Middle frontal gyrus (tissue), 1 donor: Measurements from ENCODE around the gene FIBCD1.

Experiments used
- DNase-seq: peaks from one replicate; pipeline ENCODE4 v3.0.0-alpha.2; 2015; ENCODE audit warnings: low spot score; ENCODE audit errors: extremely low spot score

Gene FIBCD1

DNA sequence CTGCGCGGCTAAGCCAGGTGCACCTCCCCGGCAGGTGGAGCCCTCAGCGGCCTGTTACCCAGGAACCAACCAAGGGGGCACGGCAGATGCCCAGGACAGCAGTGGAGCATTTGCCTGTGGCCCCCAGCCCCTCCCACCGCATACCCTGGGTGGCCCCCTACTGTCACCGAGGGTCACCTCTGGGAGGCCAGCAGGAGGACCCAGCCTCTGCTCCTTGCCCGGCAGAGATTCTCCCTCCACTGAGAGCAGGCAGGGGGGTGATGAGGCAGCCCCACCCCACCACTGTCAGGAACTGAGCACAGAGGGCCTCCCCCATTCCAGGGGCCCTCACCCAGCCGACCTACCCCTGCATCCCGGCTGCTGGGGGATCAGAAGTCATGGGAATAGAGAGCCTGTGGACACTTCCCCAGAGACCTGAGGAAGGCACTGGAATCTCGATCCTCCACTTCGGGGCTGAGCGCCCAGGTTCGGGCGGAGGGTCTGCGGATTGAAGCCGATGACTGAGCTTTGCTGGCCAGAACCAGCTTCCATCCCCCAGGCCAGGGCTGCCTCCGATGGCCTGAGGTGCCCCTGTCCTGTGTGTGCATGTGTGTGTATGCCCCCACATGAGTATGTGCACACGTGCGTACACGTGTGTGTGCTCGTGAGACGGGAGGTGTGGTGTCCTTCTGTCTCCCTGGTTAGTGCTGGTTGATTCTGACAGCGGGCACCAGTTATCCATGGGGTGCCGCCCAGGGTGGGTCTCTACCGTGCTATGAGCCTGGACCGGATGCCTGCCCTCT lies 42.6 kb downstream of the FIBCD1 start, which contains the start of gene QRFP:
QRFP (minus strand) TSS at position 580 of the 782 bp plus-strand sequence. CDS start 2,974 bp downstream, outside the sequence.
- DNase-seq, result no peak

DNA sequence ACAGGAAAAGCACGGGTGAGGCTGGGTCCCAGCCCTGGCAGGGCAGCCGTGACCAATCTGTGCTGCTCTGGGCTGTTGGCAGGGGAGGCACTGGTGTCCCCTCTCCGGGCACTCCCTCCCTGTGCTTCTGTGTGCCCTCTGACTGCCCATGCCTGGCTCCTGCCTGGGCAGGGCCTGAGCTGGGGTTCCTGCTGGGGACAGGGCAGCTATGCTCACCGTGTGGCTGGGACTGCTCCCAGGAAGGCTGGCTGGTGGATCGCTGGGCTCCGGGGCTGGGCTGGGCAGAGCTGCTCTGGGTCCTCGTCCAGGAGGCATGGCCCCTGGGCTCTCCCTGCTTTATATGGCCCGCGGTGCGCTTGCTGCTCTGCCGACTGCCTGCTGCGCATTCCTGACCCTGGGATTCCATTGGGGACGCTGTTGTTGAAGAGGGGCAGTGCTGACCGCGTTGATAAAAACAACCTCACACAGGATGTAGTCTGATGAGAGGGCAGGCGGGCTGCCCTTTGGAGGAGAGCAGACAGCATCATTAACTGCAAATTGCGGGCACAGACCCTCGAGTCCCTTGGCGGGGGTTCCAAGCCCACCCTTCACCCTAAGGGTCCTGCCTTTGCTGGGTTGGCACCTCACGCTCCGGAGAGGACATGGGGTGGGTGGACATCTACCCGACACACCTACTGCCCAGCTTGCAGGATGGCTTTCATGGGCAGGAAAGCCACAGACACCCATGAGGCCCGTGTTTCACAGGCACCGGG lies 43.4 kb downstream of the FIBCD1 start:
- no peak for DNase-seq

DNA sequence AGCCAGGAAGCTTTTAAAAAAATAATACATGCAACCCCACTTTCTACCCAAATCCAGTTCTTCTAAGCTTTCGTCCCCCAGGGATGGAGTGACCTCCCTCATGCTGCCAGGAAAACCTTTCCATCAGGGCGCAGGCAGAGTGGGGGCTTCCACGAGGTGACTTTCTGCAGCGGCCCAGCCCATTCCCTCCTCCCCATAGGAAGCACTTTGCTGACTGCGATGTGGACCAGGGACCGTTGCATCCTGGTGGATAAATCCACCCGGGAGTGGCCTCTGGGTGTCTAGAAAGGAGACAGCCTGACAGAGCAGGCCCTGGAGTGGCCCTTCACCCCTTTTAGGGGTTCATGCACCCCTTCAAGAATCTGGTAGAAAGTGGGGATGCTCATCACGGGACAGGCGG lies 44.0 kb downstream of the FIBCD1 start:
- no peak for DNase-seq

DNA sequence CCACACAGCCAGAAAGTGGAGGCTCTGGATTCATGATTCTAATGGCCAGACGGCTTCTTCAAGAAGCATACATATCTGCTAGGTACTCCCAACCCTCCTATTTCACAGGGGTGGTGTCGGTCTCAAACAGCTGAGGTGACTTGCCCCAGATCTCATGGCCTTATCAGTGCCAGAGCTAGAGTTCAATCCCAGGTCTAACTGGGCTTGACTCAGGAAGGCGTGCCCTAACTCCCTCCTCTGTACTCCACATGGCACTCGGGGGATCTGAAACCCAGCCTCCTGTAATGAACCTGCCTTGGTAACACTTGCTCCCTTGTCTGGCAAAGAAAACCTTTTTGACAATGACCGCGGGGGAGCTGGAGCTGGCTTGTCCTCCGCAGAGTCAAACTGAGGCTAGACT lies 44.5 kb downstream of the FIBCD1 start:
- DNase-seq, result no peak

DNA sequence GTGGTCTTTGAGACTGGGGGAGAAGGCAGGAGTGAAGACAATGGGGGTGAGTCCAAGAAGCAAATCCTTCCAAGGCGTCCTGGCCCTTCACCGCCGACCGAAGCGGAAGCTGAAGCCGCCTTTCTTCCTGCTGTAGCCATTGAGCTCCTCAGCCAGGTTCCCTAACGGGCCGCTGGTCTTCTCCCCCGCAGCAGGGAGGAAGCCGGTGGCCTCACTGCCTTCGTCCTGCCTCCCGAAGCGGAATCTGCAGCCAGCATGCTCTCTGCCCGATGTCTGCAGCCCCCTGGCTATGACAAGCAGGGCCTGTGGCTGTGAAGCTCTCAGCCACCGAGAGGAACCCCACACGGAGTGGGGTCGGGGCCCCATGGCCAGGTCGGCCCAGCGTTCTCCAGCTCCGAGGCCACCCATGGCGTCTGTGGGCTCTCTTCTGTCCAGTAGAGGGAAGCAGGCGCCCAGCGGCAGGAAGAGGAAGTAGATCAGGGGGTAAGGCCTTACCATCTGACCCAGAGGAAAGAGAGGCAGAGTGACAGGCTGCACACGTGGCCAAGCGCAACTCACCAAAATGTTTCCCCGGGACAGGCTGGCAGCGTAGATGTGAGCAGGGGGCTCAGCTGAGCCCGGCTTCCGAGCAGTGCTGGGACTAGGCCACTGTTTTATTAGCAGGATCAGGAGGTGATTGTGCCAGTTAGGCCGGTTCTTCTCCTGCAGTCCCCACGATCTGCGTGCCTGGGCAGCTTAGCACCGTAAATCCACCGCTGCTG lies 45.5 kb downstream of the FIBCD1 start:
- no peak for DNase-seq

DNA sequence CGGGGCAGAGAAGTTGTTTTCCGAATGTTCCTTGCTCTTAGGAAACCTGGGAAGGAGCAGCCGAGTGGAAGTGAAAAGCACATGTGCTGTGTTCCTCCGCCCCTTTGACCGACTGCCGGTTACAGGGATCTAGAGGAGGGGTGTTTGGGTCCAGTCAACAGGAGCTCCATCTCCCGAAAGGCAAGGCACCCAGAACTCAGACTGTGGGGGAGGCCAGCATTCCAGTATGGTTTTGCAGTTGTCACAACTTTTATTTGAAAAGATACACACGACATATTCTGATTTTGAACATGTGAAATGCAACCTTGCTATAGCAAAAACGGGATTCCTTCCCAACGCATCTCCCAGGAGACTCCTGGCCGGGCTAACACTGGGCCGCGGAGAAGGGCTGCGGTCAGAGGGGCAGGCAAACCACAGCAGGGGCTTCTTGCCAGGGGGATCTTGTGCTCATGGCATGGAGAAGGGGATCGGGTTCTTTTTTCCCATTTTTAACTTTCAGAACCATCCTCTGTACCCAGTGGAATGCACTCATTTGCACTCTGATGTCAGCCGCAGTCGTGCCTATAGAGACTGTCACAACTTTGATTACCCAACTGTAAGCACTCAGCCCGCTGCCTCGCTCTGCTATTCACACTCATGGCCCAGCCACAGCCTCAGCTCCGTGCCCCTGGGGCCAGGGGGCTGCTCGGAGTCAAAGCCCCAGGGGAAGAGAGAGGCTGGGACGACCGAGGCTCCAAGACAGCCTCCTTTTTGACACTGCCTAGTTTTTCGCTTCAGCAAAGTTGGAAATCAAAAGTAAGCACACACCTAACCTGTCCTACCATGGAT lies 46.4 kb downstream of the FIBCD1 start:
- DNase-seq, result no peak

DNA sequence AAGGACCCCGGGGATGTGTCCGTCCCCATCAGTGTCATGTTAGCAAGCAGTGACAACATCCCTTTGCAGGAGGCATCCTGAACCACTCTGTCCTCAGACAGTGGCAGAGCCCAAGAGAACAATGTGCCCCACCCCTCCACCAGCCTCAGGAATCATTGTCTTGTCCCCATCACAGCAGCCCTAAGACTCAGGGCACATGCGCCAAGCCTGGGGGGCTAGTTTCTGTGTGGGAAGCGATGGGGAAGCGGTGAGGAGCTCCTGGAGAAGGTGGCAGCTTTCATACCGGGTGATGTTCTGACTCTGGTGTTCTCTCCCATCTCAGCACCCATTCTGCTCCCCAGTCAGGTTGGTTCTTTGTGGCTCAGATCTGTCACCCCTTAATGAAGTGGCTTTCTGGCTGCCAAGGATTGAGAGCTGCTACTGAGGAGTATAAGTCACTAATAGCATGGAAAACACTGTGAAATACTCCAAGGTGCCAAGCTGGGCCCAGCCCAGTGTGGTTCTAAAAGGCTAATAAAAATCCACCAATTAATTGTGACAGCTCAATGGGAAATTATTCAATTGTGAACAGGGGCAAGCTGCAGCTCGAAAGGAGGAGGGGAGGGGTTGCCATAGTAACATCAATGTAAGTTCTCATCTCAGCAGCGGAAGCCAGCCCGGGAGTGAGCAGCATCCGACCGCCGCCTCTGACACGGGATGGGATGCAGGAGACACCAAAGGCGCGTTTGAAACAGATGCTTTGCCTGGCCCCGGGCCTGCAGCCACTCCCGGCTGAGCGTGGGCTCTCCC lies 47.2 kb downstream of the FIBCD1 start:
- DNase-seq, result no peak

DNA sequence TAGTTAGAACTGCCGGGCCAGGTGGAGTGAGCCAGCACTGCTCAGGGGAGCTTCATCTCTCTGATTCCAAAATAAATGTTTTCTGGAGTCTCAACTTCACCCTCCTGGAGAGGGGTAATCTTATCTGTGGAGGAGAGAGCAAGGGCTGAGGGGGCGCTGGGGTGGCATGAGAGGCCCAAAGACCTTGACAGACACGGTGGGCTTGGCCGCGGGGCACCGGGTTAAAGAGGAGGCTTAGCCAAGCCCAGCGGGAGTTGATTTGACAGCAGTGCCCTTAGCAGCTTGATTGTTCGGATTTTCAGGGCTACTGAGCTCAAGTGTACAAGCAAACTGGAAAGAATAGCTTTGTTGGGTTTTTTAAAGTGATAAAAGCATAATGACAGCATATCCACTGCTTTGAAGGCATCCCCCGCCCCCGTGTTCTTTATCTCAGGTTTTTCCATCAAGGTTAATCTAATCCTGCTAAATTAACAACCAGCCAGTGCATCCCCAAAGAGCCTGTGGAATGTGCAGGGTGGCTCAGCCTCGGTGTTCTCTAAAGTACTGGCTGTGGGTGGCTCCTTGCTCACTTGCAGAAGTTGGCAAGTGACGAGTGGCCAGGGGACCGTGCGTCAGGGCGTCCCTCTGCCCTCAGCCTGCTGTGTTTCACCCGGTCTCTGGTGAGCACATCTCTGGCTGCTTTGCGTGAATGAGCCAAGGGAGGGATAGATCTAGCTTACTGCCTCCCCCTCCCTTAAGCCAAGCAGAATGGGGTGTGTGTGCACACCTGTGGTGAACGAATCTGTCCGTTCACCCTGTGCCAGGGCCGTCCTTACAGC lies 48.0 kb downstream of the FIBCD1 start:
- no peak for DNase-seq

DNA sequence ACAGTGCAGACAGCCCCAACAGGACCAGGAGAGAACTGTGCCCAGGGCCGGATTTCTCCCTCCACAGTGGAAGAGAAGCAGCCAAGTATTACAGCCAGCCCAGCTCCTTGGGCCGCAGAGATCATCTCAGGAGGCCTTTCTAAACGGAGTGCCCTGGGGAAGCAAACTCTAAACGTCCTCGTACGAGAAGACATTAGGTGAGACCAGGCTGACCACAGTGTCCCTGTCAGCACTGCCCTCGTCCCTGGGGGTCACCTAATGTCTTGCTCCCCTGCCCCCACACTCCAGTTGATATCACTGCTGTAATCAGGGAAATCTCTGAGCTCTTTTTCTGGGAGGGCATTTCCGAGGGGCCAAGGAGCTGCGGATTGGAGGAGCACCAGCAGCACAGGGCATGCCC lies 48.9 kb downstream of the FIBCD1 start:
- DNase-seq, result no peak

DNA sequence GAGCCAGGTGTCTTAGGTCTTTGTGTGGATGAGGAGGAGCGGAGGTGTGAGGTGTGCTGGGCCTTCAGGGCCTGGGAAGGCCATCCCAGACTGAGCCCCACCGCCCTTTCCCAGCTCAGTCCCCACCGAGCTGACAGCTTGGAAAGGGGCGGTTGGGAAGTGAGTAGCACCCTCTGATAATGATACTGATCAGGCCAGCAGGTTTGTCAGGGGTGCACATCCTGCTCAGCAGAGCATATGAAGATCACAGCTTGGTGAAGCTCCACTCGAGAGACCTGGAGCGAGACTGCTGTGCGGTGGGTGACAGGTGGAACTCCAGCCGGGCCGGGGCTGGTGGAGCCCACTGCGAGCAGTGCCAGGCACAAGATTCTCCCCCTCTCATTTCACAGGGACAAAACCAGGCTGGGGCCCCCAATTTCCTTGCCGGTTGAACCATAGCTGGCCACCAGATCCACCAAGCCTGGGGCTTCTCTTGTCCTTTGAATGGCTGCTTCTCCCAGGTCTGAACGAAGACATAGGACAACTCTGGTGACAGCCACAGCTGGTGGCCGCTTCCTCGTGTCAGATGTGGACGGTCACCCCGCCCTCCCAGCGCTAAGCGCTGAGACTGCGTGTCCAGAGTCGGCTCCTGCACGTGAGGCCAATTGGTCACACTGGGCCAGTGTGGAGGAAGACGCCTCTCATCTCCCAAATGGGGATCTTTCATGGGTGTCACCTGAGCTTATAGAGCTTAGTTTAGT lies 50.7 kb downstream of the FIBCD1 start:
- DNase-seq, result no peak

DNA sequence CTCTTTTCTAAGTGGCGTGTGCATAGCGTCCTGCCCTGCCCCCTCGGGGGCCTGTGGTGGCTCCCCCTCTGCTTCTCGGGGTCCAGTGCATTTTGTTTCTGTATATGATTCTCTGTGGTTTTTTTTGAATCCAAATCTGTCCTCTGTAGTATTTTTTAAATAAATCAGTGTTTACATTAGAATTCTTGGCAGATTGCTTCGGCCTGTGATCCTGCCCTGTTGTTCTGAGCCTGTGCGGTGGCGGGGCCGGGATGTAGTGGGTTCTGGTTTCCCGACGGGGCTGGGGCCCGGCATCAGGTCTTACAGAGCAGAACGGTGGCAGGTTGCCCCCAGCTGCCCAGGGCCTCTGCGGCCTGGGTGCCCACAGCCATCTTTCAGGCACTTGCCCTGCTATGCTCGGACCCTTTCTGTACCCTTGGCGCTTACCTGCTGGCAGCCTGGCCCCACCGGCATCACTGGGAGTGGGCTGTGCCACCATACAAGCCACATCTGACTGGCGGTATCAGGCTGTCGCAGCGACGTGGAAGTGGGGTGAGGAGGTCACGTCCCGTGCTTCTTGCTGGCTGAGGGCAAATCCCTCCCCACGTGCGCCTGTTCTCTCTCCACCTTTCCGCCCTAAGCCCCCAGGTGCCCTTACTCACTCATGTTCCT lies 51.4 kb downstream of the FIBCD1 start:
- DNase-seq, result no peak

DNA sequence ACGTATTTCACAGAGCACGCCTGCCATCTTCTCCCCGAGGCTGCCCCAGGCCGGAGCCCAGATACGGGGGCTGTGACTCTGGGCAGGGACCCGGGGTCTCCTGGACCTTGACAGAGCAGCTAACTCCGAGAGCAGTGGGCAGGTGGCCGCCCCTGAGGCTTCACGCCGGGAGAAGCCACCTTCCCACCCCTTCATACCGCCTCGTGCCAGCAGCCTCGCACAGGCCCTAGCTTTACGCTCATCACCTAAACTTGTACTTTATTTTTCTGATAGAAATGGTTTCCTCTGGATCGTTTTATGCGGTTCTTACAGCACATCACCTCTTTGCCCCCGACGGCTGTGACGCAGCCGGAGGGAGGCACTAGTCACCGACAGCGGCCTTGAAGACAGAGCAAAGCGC lies 52.1 kb downstream of the FIBCD1 start:
- DNase-seq, result no peak

DNA sequence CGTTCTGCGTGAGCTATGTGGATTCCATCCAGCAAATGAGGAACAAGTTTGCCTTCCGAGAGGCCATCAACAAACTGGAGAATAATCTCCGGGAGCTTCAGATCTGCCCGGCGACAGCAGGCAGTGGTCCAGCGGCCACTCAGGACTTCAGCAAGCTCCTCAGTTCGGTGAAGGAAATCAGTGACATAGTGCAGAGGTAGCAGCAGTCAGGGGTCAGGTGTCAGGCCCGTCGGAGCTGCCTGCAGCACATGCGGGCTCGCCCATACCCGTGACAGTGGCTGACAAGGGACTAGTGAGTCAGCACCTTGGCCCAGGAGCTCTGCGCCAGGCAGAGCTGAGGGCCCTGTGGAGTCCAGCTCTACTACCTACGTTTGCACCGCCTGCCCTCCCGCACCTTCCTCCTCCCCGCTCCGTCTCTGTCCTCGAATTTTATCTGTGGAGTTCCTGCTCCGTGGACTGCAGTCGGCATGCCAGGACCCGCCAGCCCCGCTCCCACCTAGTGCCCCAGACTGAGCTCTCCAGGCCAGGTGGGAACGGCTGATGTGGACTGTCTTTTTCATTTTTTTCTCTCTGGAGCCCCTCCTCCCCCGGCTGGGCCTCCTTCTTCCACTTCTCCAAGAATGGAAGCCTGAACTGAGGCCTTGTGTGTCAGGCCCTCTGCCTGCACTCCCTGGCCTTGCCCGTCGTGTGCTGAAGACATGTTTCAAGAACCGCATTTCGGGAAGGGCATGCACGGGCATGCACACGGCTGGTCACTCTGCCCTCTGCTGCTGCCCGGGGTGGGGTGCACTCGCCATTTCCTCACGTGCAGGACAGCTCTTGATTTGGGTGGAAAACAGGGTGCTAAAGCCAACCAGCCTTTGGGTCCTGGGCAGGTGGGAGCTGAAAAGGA lies 53.3 kb downstream of the FIBCD1 start:
- DNase-seq, result no peak

DNA sequence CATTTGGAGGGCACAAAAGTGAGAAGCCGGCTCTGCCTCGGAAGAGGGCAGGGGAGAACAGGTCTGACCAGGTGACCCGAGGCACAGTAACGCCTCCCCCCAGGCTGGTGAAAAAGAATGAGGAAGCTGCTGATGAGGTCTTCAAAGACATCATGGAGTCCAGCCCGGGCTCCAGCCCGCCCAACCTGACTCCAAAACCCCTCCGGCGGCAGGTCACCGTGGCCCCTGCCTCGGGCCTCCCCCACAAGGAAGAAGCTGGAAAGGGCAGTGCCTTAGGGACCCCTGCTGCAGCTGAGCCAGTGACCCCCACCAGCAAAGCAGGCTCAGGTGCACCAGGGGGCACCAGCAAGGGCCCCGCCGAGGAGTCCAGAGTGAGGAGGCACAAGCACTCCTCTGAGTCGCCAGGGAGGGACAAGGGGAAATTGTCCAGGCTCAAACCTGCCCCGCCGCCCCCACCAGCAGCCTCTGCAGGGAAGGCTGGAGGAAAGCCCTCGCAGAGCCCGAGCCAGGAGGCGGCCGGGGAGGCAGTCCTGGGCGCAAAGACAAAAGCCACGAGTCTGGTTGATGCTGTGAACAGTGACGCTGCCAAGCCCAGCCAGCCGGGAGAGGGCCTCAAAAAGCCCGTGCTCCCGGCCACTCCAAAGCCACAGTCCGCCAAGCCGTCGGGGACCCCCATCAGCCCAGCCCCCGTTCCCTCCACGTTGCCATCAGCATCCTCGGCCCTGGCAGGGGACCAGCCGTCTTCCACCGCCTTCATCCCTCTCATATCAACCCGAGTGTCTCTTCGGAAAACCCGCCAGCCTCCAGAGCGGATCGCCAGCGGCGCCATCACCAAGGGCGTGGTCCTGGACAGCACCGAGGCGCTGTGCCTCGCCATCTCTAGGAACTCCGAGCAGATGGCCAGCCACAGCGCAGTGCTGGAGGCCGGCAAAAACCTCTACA lies 54.2 kb downstream of the FIBCD1 start:
- no peak for DNase-seq

DNA sequence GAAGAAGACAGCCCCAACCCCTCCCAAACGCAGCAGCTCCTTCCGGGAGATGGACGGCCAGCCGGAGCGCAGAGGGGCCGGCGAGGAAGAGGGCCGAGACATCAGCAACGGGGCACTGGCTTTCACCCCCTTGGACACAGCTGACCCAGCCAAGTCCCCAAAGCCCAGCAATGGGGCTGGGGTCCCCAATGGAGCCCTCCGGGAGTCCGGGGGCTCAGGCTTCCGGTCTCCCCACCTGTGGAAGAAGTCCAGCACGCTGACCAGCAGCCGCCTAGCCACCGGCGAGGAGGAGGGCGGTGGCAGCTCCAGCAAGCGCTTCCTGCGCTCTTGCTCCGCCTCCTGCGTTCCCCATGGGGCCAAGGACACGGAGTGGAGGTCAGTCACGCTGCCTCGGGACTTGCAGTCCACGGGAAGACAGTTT lies 54.9 kb downstream of the FIBCD1 start:
- no peak for DNase-seq

DNA sequence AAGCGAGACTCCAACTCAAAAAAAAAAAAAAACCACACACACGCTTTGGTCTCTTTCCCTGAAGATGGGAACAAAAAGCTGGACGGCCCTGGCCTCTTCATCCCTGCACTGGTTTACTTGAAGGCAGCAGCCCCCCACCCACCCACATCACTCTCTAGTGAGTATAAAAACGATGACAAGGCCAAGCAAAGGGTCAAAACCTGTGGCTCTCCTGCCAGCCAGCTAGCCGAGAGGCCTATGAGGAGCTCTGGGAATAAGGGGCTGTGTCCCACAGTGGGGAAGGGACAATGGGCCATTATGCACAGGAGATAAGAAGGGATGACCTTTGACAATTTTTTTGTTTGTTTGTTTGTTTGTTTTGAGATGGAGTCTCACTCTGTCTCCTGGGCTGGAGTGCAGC lies 55.6 kb downstream of the FIBCD1 start:
- no peak for DNase-seq
